H9 (cell line): Measurements from ENCODE around the gene AJUBA. TPM values are rescaled to one million over a fixed set of nuclear protein-coding genes. Genes with fewer than 3 reads are reported as not detected.
A peak's percentile ranks its signal among the peaks of the same experiment; 100 is the strongest.

Source experiments
- DNase-seq: peaks from one replicate; pipeline ENCODE4 v3.0.0-alpha.2; 2017
- H2AFZ ChIP-seq: one replicate; pipeline ENCODE4 v1.6.1; 2013; ENCODE audit warnings: mild to moderate bottlenecking, low read length, control low read depth, moderate library complexity
- H2AK5ac ChIP-seq: 2 replicates; pipeline ENCODE4 v1.6.1; 2013; ENCODE audit warnings: low read length, control low read depth, mixed read lengths; ENCODE audit not compliant: insufficient read length
- H2BK120ac ChIP-seq: one replicate; pipeline ENCODE4 v1.6.1; 2013; ENCODE audit warnings: low read depth, mild to moderate bottlenecking, low read length, control low read depth, inconsistent platforms; ENCODE audit not compliant: poor library complexity, severe bottlenecking
- H2BK12ac ChIP-seq: 2 replicates; pipeline ENCODE4 v1.6.1; 2013; ENCODE audit warnings: low read length, control low read depth, mixed read lengths, low read depth; ENCODE audit not compliant: insufficient read length
- H2BK15ac ChIP-seq: 2 replicates; pipeline ENCODE4 v1.6.1; 2013; ENCODE audit warnings: low read depth, low read length, control low read depth
- H2BK20ac ChIP-seq: one replicate; pipeline ENCODE4 v1.6.1; 2013; ENCODE audit warnings: low read depth, mild to moderate bottlenecking, low read length, control low read depth, inconsistent platforms; ENCODE audit not compliant: poor library complexity, severe bottlenecking
- H2BK5ac ChIP-seq: 2 replicates; pipeline ENCODE4 v1.6.1; 2013; ENCODE audit warnings: low read length, control low read depth, mixed read lengths; ENCODE audit not compliant: insufficient read length
- H3K14ac ChIP-seq: 2 replicates; pipeline ENCODE4 v1.6.1; 2013; ENCODE audit warnings: low read length, control low read depth; ENCODE audit not compliant: insufficient read depth
- H3K18ac ChIP-seq: 2 replicates; pipeline ENCODE4 v1.6.1; 2013; ENCODE audit warnings: low read depth, mild to moderate bottlenecking, mixed read lengths, low read length, control low read depth; ENCODE audit not compliant: insufficient read length
- H3K23ac ChIP-seq: 2 replicates; pipeline ENCODE4 v1.6.1; 2013; ENCODE audit warnings: low read length, control low read depth, mixed read lengths, low read depth; ENCODE audit not compliant: insufficient read length
- H3K23me2 ChIP-seq: 2 replicates; pipeline ENCODE4 v1.6.1; 2013; ENCODE audit warnings: low read depth, mild to moderate bottlenecking, mixed read lengths, low read length, control low read depth; ENCODE audit not compliant: insufficient read length, poor library complexity, severe bottlenecking
- H3K27ac ChIP-seq: 2 replicates; pipeline ENCODE4 v1.5.1; 2013; ENCODE audit warnings: low read length, control low read depth, mixed read lengths, low read depth; ENCODE audit not compliant: insufficient read length
- H3K27me3 ChIP-seq: 2 replicates; pipeline ENCODE4 v1.6.1; 2013; ENCODE audit warnings: low read length, control low read depth, inconsistent platforms; ENCODE audit not compliant: insufficient read depth
- H3K4ac ChIP-seq: 2 replicates; pipeline ENCODE4 v1.6.1; 2013; ENCODE audit warnings: low read depth, mild to moderate bottlenecking, control low read depth, inconsistent platforms, low read length, moderate library complexity
- H3K4me1 ChIP-seq: 2 replicates; pipeline ENCODE4 v1.6.1; 2013; ENCODE audit warnings: low read length, control low read depth, inconsistent platforms; ENCODE audit not compliant: insufficient read depth
- H3K4me2 ChIP-seq: 2 replicates; pipeline ENCODE4 v1.6.1; 2013; ENCODE audit warnings: low read length, control low read depth, mixed read lengths; ENCODE audit not compliant: insufficient read length, insufficient read depth
- H3K56ac ChIP-seq: 2 replicates; pipeline ENCODE4 v1.6.1; 2013; ENCODE audit warnings: low read depth, mild to moderate bottlenecking, mixed read lengths, low read length, control low read depth; ENCODE audit not compliant: insufficient read length
- H3K79me1 ChIP-seq: 2 replicates; pipeline ENCODE4 v1.6.1; 2013; ENCODE audit warnings: low read depth, mild to moderate bottlenecking, moderate library complexity, low read length, control low read depth, inconsistent platforms; ENCODE audit not compliant: insufficient read depth, poor library complexity, severe bottlenecking
- H3K79me2 ChIP-seq: 2 replicates; pipeline ENCODE4 v1.6.1; 2013; ENCODE audit warnings: low read length, control low read depth, inconsistent platforms; ENCODE audit not compliant: insufficient read depth
- H3K9ac ChIP-seq: 2 replicates; pipeline ENCODE4 v1.6.1; 2013; ENCODE audit warnings: low read length, control low read depth, mixed read lengths; ENCODE audit not compliant: insufficient read length; ENCODE audit errors: extremely low read depth
- H3K9me3 ChIP-seq: one replicate; pipeline ENCODE4 v1.6.1; 2013; ENCODE audit warnings: low read depth, low read length, inconsistent platforms; ENCODE audit not compliant: control insufficient read depth
- H3T11ph ChIP-seq: one replicate; pipeline ENCODE4 v1.6.1; 2013; ENCODE audit warnings: mild to moderate bottlenecking, low read length, control low read depth, inconsistent platforms
- H4K20me1 ChIP-seq: one replicate; pipeline ENCODE4 v1.6.1; 2013; ENCODE audit not compliant: control insufficient read depth, insufficient read length, insufficient read depth
- H4K5ac ChIP-seq: 2 replicates; pipeline ENCODE4 v1.6.1; 2013; ENCODE audit warnings: low read depth, mild to moderate bottlenecking, mixed read lengths, low read length, control low read depth; ENCODE audit not compliant: insufficient read length
- H4K8ac ChIP-seq: replicated peaks from 2 replicates; pipeline ENCODE4 v1.6.1; 2013; ENCODE audit warnings: low read length, control low read depth, mixed read lengths, low read depth; ENCODE audit not compliant: insufficient read length
- H4K91ac ChIP-seq: 2 replicates; pipeline ENCODE4 v1.6.1; 2013; ENCODE audit warnings: low read depth, mild to moderate bottlenecking, moderate library complexity, mixed read lengths, low read length, control low read depth; ENCODE audit not compliant: insufficient read length
- H3K27ac Mint-ChIP-seq, 3 experiments: 2 replicates in 2 of 3; 3 replicates in 1 of 3; pipeline ENCODE4 v1.8.0; 2020 to 2021; ENCODE audit warnings: mixed read lengths in 3 of 3, mild to moderate bottlenecking in 1 of 3, moderate library complexity in 1 of 3
- H3K27me3 Mint-ChIP-seq: 2 replicates; pipeline ENCODE4 v1.8.0; 2021; ENCODE audit warnings: low read depth, mild to moderate bottlenecking, moderate library complexity, mixed read lengths
- H3K36me3 Mint-ChIP-seq, 3 experiments: 2 replicates in 2 of 3; 3 replicates in 1 of 3; pipeline ENCODE4 v1.8.0; 2020 to 2021; ENCODE audit warnings: low read depth in 3 of 3, mixed read lengths in 3 of 3; ENCODE audit not compliant: insufficient read depth in 1 of 3
- H3K4me1 Mint-ChIP-seq, 2 experiments: 2 replicates each; pipeline ENCODE4 v1.8.0; 2020; ENCODE audit warnings: mixed read lengths in 2 of 2
- H3K4me3 Mint-ChIP-seq, 2 experiments: 2 replicates in 1 of 2; 3 replicates in 1 of 2; pipeline ENCODE4 v1.8.0; 2020 to 2021; ENCODE audit warnings: mild to moderate bottlenecking in 2 of 2, mixed read lengths in 2 of 2, moderate library complexity in 1 of 2
- H3K9me3 Mint-ChIP-seq, 2 experiments: 2 replicates in 1 of 2; 3 replicates in 1 of 2; pipeline ENCODE4 v1.8.0; 2020; ENCODE audit warnings: mild to moderate bottlenecking in 2 of 2, mixed read lengths in 2 of 2, moderate library complexity in 1 of 2
- CTCF ChIP-seq: fragments of 200-600 bp; sonication (generic); conservative IDR thresholded peaks from 3 replicates; pipeline ENCODE4 v1.8.0; 2021; ENCODE audit warnings: antibody characterized with exemption, mild to moderate bottlenecking
- WGBS: extraction: QIAGEN DNeasy Blood & Tissue Kit; methylation state at CpG from one replicate; pipeline ENCODE4 v1.1.7; 2013; ENCODE audit warnings: missing lambda C conversion rate, low lambda C conversion rate, mixed read lengths; ENCODE audit not compliant: insufficient read length; ENCODE audit errors: extremely low coverage; 5-methylcytosine and 5-hydroxymethylcytosine counted together
- total RNA-seq: library from RNA; stranded (reverse); gene quantifications from 2 replicates; pipeline ENCODE4 v1.2.1, GENCODE V29; 2021

The AJUBA gene
- total RNA-seq, 1 experiment from 2014 or later: 44.9 TPM

DNA sequence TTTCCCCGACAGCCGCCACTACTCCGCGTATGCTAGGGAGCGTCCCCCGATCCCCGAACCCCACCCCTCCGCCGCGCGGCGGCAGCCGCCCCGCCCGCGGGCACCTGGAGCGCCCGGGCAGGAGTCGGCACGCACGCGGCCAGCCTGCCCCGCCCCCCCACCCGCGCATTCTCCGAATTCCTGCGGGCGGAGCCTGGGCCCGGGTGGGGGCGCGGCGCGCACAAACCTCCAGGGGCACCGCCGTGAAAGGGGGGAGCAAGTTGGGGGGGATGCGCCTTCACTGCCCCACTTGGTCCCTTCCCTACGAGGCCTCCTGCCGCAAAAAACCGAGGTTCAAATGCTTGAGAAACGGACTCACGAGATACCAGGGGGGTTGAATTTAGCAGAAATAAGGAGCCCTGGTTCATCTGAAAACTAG, 1.7 kb downstream of the AJUBA start:
- Histone ChIP-seq H3K23ac (no peak overlapping the region), H4K91ac (peak overlapping the region; percentile 78), H2AK5ac (no peak overlapping the region), H3K79me2 (0 out of 2 replicates have a peak, but pooled peaks cover 2% of the 10 kb centered on the region), H3K9me3 (no peaks in the 10 kb centered on the region), H3K27me3 (no peaks in the 10 kb centered on the region), H3K4ac (no peak overlapping the region), H3K23me2 (peaks cover 17% of the 10 kb centered on the region), H4K8ac (no peak overlapping the region), H4K5ac (no peak overlapping the region), H3K27ac (no peak overlapping the region), H3K56ac (no peak overlapping the region), H3K14ac (peak overlapping the region; percentile 84), H3K79me1 (no peaks in the 10 kb centered on the region), H3K4me2 (peak overlapping the region; percentile 96), H3K18ac (peak overlapping the region; percentile 83), H3T11ph (no peak overlapping the region), H2AFZ (no peak overlapping the region), H2BK12ac (no peak overlapping the region), H4K20me1 (peaks cover 3% of the 10 kb centered on the region), H2BK5ac (no peak overlapping the region), H2BK20ac (no peak overlapping the region), H3K9ac (peak overlapping the region; percentile 69), H2BK120ac (no peak overlapping the region), H3K4me1 (peaks cover 20% of the 10 kb centered on the region), H2BK15ac (no peak overlapping the region)
- Mint-ChIP-seq H3K4me3 (peak overlapping the region; percentile 76; a peak in 4 of 5 replicates), H3K36me3 (peaks cover 15 to 56% (median 48%) of the 10 kb centered on the region in 3 experiments; a peak in 6 of 7 replicates), H3K9me3 (peaks cover 0 to 12% of the 10 kb centered on the region in 2 experiments; a peak in 2 of 5 replicates), H3K27me3 (no peaks in the 10 kb centered on the region; the same call in 1 of the 2 replicates), H3K4me1 (peaks cover 42% of the 10 kb centered on the region in 2 experiments), H3K27ac (peak overlapping the region in 1 of 3 experiments; percentile 35; a peak in 1 of 7 replicates)
- DNase-seq: peak; percentile 60
- TF ChIP-seq CTCF: no peak
- no CpG with 5 or more reads among the region's 41 CpGs for WGBS
